ENCODE results near the gene DBNDD1. TPM values are rescaled to one million over a fixed set of nuclear protein-coding genes. Genes with fewer than 3 reads are reported as not detected.
"Not testable (repeated sequence)": the region's sequence is repeated elsewhere in the genome, so short reads cannot be mapped to it uniquely, and the experiment has no call there.

Gene DBNDD1, protein sequence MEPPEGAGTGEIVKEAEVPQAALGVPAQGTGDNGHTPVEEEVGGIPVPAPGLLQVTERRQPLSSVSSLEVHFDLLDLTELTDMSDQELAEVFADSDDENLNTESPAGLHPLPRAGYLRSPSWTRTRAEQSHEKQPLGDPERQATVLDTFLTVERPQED
- total RNA-seq (ENCODE audit: unreplicated experiment): 36.8 TPM
- long read RNA-seq, transcript DBNDD1-201 (4 exons, 2,079 nt): major isoform, 23 of 30 reads
- long read RNA-seq, partial matches to known transcripts: 0 of 30 reads
- long read RNA-seq, other reads (novel, unspliced or antisense): 0 of 30 reads

DNA sequence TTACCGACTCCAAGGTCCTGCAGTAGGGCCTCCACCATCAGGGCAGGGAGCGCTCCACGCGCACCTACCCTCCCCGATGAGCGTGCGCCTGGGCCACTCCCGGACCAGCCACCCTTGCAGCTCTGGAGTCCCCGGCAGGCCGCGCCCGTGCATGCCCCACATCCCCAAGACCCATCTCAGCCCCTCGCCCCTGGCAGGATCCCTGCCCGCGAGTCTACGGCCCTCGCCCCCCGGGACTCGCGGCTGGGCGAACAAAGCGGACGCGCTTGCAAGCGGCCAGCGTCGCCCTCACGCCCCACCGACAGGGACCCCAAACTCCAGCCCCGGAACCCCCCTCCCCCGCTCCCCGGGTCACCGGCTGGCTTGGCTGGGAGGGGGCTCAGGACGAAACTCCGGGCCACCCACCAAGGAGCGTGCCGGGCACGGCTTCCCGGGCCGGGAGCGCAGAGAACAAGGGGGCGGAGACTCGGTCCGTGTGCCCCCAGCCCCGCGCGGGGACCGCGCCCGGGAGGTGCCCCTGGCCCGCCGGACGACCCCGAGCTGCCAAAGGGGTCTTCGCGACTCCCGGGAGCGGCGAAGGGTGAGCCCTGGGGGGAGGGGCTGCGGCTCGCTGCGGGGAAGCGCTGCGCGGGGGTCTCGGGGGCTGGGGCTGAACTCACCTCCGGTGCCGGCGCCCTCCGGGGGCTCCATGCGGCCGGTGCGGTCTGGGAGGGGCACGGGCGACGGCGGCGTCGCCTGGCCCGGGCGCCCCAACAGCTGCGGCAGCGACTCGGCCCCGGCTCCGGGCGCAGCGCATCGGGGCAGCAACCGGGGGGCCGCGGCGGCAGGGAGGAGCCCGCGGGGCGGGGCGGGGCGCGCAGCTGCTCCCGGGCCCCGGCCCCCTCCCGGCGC, at the start of gene DBNDD1:
DBNDD1 (minus strand) TSS at position 805 of the 891 bp plus-strand sequence; CDS start at position 690, 115 bp downstream.
- DNase-seq (ENCODE audit: low spot score): peak; percentile 31
- H3K4me1 Mint-ChIP-seq (ENCODE audit: unreplicated experiment): peaks cover 22% of the 10 kb centered on the region
- peak within 1 kb of the TSS; percentile 90 for H3K4me3 Mint-ChIP-seq (ENCODE audit: unreplicated experiment)
- peak within 1 kb of the TSS; percentile 6 for H3K27ac Mint-ChIP-seq (ENCODE audit: unreplicated experiment)
- H3K36me3 Mint-ChIP-seq (ENCODE audit: low read depth, unreplicated experiment): peaks cover 9% of the 10 kb centered on the region
- H3K9me3 Mint-ChIP-seq (ENCODE audit: unreplicated experiment): no peaks in the 10 kb centered on the region
- TF ChIP-seq, protein P1, sequence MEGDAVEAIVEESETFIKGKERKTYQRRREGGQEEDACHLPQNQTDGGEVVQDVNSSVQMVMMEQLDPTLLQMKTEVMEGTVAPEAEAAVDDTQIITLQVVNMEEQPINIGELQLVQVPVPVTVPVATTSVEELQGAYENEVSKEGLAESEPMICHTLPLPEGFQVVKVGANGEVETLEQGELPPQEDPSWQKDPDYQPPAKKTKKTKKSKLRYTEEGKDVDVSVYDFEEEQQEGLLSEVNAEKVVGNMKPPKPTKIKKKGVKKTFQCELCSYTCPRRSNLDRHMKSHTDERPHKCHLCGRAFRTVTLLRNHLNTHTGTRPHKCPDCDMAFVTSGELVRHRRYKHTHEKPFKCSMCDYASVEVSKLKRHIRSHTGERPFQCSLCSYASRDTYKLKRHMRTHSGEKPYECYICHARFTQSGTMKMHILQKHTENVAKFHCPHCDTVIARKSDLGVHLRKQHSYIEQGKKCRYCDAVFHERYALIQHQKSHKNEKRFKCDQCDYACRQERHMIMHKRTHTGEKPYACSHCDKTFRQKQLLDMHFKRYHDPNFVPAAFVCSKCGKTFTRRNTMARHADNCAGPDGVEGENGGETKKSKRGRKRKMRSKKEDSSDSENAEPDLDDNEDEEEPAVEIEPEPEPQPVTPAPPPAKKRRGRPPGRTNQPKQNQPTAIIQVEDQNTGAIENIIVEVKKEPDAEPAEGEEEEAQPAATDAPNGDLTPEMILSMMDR (IDR thresholded peaks at IDR 0.05; ENCODE audit: unreplicated experiment): no peak
- peaks cover 3% of the 10 kb centered on the region for H3K27me3 Mint-ChIP-seq (ENCODE audit: unreplicated experiment)

DNA sequence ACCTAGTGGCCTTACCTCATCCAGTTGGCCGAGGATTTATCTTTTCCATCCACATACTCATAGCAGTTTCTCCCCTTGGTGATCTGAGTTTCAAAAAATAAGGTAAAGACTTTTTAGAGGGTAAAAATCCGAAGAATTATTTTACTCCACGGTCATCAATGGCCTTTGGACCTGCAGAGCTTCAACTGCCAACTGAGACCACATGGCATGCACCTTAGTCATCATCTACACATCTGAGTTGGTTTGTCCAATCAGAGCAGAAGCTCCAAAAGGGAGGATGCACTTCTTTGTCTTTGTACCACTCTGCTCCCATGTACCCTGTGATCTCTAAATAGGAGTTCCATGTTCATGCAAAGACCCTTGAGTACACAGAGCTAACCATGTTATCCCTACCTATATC, 42.2 kb upstream of the DBNDD1 start:
- Mint-ChIP-seq H3K27me3 (ENCODE audit: unreplicated experiment) (peaks cover 9% of the 10 kb centered on the region), H3K9me3 (ENCODE audit: unreplicated experiment) (no peaks in the 10 kb centered on the region), H3K4me3 (ENCODE audit: unreplicated experiment) (no peak overlapping the region), H3K27ac (ENCODE audit: unreplicated experiment) (no peak overlapping the region), H3K4me1 (ENCODE audit: unreplicated experiment) (no peaks in the 10 kb centered on the region), H3K36me3 (ENCODE audit: low read depth, unreplicated experiment) (no peaks in the 10 kb centered on the region)
- TF ChIP-seq, protein P1 (IDR thresholded peaks at IDR 0.05; ENCODE audit: unreplicated experiment): no peak
- no peak for DNase-seq (ENCODE audit: low spot score)

DNA sequence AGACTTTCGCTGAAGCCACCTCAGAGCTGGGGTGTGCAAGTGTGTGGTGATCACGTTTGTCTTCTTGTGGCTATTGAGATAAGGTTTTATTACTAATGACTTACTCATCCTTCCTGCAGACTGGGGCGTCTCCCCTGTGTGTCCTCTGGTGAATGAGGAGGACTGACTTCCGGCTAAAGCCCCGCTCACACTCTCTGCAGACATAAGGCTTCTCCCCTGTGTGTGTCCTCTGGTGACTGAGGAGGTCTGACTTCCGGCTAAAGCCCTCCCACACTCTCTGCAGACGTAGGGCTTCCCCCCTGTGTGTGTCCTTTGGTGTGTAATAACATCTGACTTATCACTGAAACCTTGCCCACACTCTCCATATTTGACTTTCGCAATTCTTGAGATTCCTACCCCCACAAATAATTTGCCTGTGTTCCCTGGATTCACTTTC, 38.5 kb upstream of the DBNDD1 start:
- Mint-ChIP-seq H3K4me1 (ENCODE audit: unreplicated experiment) (no peaks in the 10 kb centered on the region), H3K27me3 (ENCODE audit: unreplicated experiment) (peaks cover 6% of the 10 kb centered on the region), H3K4me3 (ENCODE audit: unreplicated experiment) (no peak overlapping the region), H3K36me3 (ENCODE audit: low read depth, unreplicated experiment) (peaks cover 17% of the 10 kb centered on the region), H3K27ac (ENCODE audit: unreplicated experiment) (no peak overlapping the region), H3K9me3 (ENCODE audit: unreplicated experiment) (peaks cover 22% of the 10 kb centered on the region)
- TF ChIP-seq, protein P1 (IDR thresholded peaks at IDR 0.05; ENCODE audit: unreplicated experiment): no peak
- DNase-seq (ENCODE audit: low spot score): no peak

DNA sequence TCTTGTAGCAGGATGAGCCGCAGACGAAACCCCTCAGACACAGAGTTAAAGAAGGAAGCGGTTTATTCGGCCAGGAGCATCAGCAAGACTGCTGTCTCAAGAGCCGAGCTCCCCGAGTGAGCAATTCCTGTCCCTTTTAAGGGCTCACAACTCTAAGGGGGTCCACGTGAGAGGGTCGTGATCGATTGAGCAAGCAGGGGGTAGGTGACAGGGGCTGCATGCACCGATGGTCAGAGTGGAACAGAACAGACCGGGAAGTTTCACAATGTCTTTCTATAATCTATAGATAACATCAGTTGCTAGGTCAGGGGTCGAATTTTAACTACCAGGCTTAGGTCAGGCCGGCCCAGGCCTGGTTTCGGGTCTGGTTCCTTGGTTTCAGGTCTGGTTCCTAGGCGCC, 37.3 kb upstream of the DBNDD1 start:
- H3K4me1 Mint-ChIP-seq (ENCODE audit: unreplicated experiment); H3K4me3 Mint-ChIP-seq (ENCODE audit: unreplicated experiment); DNase-seq (ENCODE audit: low spot score); H3K27ac Mint-ChIP-seq (ENCODE audit: unreplicated experiment); H3K27me3 Mint-ChIP-seq (ENCODE audit: unreplicated experiment): not testable (repeated sequence)
- Mint-ChIP-seq H3K36me3 (ENCODE audit: low read depth, unreplicated experiment) (peaks cover 17% of the 10 kb centered on the region), H3K9me3 (ENCODE audit: unreplicated experiment) (peaks cover 22% of the 10 kb centered on the region)

DNA sequence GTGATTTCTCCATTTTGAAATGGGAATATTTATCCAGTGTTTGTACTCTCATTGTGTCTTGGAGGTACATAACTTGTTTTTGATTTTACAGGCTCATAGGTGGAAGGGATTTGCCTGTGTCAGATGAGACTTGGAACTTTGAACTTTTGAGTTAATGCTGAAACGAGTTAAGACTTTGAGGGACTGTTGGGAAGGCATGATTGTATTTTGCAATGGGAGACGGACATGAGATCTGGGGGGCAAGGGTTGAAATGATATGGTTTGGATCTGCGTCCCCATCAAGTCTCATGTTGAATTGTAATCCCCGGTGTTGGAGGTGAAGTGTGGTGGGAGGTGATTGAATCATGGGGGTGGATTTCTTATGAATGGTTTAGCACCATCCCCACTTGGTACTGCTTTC, 36.1 kb upstream of the DBNDD1 start:
- TF ChIP-seq, protein P1 (IDR thresholded peaks at IDR 0.05; ENCODE audit: unreplicated experiment): no peak
- no peaks in the 10 kb centered on the region for H3K4me1 Mint-ChIP-seq (ENCODE audit: unreplicated experiment)
- no peak overlapping the region for H3K4me3 Mint-ChIP-seq (ENCODE audit: unreplicated experiment)
- H3K36me3 Mint-ChIP-seq (ENCODE audit: low read depth, unreplicated experiment): peaks cover 17% of the 10 kb centered on the region
- no peak for DNase-seq (ENCODE audit: low spot score)
- peaks cover 22% of the 10 kb centered on the region for H3K9me3 Mint-ChIP-seq (ENCODE audit: unreplicated experiment)
- peaks cover 3% of the 10 kb centered on the region for H3K27me3 Mint-ChIP-seq (ENCODE audit: unreplicated experiment)
- no peak overlapping the region for H3K27ac Mint-ChIP-seq (ENCODE audit: unreplicated experiment)

Measured in endothelial cell (in vitro differentiated cells).